Stimulated activated CD4-positive, alpha-beta T cell treated with anti-CD3 and anti-CD28 coated beads, Interleukin-1b, Interleukin-23, amount 100 ng/mL, for 24 hours (primary cell): Measurements from ENCODE around the gene ZMIZ1.

Experiments
- DNase-seq, 4 experiments: peaks; one replicate each; pipeline ENCODE4 v3.0.0-alpha.2; 2020; ENCODE audit warnings: low read depth in 4 of 4, low spot score in 1 of 4

ZMIZ1 gene

DNA sequence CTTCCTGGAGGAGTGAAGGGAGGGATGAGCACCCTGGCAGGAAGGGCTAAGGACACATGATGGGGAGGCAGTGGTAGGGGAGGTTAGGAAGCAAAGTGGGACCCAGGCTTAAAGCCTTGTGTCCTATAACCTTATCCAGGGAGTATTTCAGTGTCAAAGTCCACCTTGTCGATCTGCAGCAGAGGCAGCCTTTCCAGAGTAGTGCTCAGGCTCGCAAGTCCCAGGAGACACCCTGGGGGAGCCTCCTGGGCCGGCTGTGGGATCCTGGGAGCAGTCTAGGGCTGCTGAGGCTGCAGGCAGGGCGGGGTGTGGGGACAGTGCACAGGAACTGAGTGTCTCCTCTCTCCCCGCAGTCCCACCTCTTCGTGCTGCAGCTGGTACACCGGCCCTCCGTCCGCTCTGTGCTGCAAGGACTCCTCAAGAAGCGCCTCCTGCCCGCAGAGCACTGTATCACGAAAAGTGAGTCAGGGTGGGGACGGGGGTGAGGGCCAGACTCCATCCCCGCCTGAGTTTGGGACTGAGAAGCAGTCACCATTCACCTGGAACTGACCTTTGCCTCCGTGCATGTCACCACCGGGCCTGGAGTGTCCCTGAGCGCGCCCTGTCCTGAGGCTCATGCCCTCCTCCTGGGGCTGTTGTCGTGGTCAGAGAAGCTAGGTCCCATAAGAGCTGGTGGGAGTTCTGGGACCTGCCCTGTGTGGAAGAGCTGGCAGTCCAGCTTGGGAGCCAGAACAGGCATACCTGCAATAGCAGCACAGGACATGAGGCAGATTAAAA is 233.2 kb downstream of the ZMIZ1 start:
- DNase-seq: no peak

- no peak for DNase-seq
These were observed 235.1 kb downstream of the ZMIZ1 start for GRCh38 chr10:79303631-79304478.

GRCh38 chr10:79304479-79305087 is 235.8 kb downstream of the ZMIZ1 start:
- DNase-seq: no peak

GRCh38 chr10:79305515-79305914 is 236.7 kb downstream of the ZMIZ1 start:
- DNase-seq: no peak

GRCh38 chr10:79305988-79306387 is 237.2 kb downstream of the ZMIZ1 start:
- DNase-seq: no peak

DNA sequence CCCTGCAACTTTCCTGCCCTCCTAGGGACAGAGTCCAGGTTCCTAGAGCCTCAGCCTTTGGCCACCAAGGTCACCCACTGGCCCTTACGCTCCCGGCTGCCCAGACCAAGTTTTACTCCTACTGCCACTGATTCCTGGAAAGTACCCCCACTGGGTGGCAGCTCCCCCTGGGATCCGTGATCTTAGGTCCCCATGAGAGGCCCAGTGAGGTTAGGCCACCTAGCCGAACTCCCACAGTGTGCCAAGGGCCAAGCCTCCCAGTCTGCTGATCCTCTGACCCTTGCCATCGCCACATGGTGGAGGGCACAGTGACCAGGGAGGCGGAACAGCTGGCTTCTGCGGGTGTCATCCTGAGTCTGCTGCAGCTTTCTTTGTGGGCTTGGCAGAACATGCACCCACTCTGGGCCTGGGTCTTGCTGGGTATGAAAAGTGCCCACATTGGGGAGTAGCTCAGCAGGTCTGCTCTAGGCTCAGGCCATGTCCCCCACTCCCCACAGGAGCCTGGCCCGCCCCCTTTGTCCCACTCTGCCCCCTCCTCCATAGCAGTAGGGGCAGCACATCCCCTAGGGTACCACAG is 238.0 kb downstream of the ZMIZ1 start:
- no peak for DNase-seq

DNA sequence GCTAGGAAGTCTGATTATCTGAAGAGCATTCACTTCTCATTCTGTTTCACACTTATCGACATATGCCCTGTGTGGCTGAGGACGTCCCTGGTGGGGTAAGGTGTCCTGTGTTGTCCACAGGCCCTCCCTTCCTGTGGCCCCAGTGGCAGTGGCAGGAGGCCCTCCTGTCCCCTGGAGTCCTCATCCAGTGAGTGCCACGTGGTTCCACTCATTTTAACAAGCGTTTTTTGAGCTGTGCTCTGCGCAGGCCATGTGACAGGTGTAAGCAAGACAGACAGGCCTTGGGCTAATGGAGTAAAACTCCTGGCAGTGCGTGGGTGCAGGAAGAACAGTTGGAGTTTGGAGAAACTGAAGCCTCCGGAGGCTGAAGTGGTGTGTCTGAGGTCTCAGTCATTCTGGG is 239.2 kb downstream of the ZMIZ1 start:
- no peak for DNase-seq

GRCh38 chr10:79308969-79309665 is 240.4 kb downstream of the ZMIZ1 start:
- no peak for DNase-seq

DNA sequence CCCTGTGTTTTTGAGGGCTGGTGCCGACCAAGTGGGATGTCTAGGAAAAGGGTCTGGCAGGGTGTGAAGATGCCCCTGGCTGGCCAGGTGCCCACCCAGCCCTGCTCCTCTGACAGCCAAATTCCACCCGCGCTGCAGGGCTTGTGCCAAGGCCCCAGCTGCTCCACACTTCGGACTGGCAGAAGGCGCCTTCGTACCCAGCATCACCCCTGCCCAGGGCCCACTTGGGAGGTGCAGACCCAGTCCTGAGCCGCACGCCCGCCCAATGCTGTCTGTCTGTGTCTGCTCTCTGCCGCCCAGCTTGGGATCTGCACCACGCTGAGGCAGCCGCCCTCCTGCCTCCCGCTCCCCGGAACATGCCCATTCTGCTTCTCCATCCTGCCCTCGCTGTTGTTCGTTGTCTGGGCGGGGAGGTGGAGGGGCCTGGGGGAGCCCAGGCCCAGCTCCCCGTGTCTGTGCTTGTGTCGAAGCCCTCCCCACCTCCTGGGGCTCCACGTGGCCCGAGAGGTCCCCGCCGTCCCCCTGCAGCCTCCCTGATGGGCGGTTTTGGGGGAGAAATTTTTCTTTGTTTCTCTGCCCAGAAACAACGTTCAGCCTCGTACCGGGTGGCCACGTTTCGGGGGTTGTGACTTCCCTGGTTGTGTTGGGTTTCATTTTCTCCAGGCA is 241.6 kb downstream of the ZMIZ1 start:
- no peak for DNase-seq

GRCh38 chr10:79310911-79311573 is 242.3 kb downstream of the ZMIZ1 start:
- DNase-seq: no peak

GRCh38 chr10:79311581-79312407 is 243.0 kb downstream of the ZMIZ1 start:
- DNase-seq: no peak

- no peak for DNase-seq
These were observed 243.9 kb downstream of the ZMIZ1 start for GRCh38 chr10:79312601-79313187.

- DNase-seq: no peak
These were observed 244.6 kb downstream of the ZMIZ1 start for GRCh38 chr10:79313320-79313719.

DNA sequence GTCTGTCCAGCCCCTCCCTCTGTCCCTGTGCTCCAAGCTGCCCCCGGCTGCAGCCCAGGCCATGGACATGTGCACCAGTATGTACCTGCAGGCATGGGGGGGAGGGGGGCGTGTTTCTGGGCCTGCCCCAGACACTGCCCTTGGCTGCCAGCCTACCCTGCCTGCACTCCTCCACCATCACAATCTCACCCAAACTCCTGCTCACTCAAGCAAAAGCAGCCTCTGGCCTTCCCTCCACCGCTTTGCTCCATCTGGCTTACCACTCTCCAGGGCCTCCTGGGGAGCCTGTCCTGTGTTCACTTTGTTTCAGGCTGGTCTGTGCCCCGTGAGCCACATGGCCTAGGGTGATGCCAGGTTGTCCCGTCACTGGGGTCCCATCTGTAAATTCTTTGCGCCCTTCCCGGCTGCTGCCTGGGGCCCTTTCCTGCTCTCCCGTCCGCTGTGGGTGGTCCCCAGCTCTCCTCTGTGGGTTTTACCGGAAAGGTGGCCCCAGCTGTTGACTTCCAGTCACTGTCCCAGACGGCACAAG is 245.2 kb downstream of the ZMIZ1 start:
- DNase-seq: no peak

- no peak for DNase-seq
These were observed 246.2 kb downstream of the ZMIZ1 start for GRCh38 chr10:79314761-79315601.

DNA sequence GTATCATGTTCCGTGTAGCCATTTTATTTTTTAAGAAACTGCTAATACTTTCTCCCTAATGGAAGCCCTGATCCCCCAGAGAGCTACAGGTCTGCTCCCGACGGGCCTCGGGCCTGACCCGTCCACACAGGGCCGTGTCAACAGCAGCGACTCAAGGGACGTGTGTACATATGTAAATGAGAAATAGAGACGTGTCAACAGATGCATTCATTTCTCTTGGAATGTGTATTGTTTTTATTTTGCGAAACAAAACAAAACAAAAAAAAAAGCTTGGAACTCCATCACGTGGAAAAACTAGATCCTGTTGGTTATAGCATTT is 246.8 kb downstream of the ZMIZ1 start:
- DNase-seq: no peak

DNA sequence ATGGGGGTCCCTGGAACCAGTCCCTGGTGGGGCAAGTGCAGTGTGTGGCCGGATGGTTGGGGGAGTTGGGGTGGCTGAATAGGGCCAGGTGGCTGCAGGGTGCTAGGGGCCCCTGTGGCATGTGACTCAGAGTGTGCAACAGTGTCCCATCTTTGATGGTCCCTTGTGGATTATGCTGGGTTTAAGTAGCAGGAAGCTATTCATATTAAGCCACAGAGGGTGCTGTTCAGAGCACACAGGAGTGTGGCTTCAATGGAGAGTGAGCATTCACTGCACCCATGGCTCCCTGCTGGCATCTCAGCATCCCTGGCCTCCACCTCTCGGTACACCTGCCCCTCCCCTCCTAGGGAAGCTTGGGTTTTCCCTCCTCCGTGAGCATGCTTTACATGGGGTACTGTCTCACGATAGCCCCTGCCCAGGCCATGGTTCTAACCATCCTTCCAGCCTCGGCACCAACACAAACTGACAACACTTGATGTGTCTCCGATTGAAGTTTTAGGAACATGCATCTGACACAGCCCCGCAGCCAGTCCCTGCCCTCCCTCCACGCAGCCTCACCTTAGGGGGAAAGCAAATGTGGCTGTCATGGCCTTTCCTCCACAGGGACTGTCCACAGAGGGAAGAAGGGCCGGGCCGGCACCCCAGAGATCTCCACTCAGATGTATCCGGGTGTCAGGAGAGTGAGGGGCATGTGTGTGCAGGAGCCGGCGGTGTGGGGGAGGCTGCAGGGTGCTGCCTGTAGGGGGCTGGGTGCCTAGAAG is 248.1 kb downstream of the ZMIZ1 start:
- DNase-seq: no peak
